SK-N-SH treated with all-trans-retinoic acid at 6 μM for 48 hours (cell line): ENCODE results near the gene KIF3B.

ENCODE experiments used
- ESRRG ChIP-seq: fragments of 250-450 bp; sonication (Bioruptor Pico); IDR thresholded peaks from 2 replicates; pipeline ENCODE4 v1.6.1; 2021; ENCODE audit warnings: mild to moderate bottlenecking
- OSR1 ChIP-seq: fragments of 250-450 bp; sonication (Bioruptor Pico); IDR thresholded peaks from 2 replicates; pipeline ENCODE4 v1.8.0; 2022; ENCODE audit warnings: moderate library complexity, mild to moderate bottlenecking, inconsistent platforms
- PPARA ChIP-seq: fragments of 250-450 bp; sonication (Bioruptor Pico); IDR thresholded peaks from 2 replicates; pipeline ENCODE4 v1.5.0; 2020; ENCODE audit warnings: mild to moderate bottlenecking, borderline replicate concordance
- RARB ChIP-seq: fragments of 250-450 bp; sonication (Bioruptor Pico); IDR thresholded peaks from 2 replicates; pipeline ENCODE4 v1.8.0; 2021; ENCODE audit warnings: mild to moderate bottlenecking, moderate library complexity
- SNAI2 ChIP-seq: fragments of 250-450 bp; sonication (Bioruptor Pico); IDR thresholded peaks from 2 replicates; pipeline ENCODE4 v1.5.0; 2020; ENCODE audit warnings: mild to moderate bottlenecking, moderate library complexity
- ZFP3 ChIP-seq: fragments of 250-450 bp; sonication (Bioruptor Pico); IDR thresholded peaks from 2 replicates; pipeline ENCODE4 v1.5.0; 2020; ENCODE audit warnings: mild to moderate bottlenecking, moderate library complexity
- ZNF70 ChIP-seq: fragments of 450-650 bp; formaldehyde crosslinking; IDR thresholded peaks from 2 replicates; pipeline ENCODE4 v1.5.0; 2020; ENCODE audit warnings: mild to moderate bottlenecking, moderate library complexity
- ZNF8 ChIP-seq: fragments of 450-650 bp; formaldehyde crosslinking; IDR thresholded peaks from 2 replicates; pipeline ENCODE4 v1.5.0; 2020; ENCODE audit warnings: mild to moderate bottlenecking, moderate library complexity
- TF ChIP-seq, protein P1 (sequence below): fragments of 250-450 bp; sonication (Bioruptor Pico); IDR thresholded peaks from 2 replicates; pipeline ENCODE4 v1.5.1; 2020; ENCODE audit warnings: low read depth, mild to moderate bottlenecking, moderate library complexity
- TF ChIP-seq, protein P2 (sequence below): fragments of 250-450 bp; sonication (Bioruptor Pico); IDR thresholded peaks from 2 replicates; pipeline ENCODE4 v1.8.0; 2020; ENCODE audit warnings: mild to moderate bottlenecking, moderate library complexity, borderline replicate concordance
- TF ChIP-seq, protein P3 (sequence below): fragments of 250-450 bp; sonication (Bioruptor Pico); IDR thresholded peaks from 2 replicates; pipeline ENCODE4 v1.5.0; 2020; ENCODE audit warnings: mild to moderate bottlenecking, moderate library complexity

DNA sequence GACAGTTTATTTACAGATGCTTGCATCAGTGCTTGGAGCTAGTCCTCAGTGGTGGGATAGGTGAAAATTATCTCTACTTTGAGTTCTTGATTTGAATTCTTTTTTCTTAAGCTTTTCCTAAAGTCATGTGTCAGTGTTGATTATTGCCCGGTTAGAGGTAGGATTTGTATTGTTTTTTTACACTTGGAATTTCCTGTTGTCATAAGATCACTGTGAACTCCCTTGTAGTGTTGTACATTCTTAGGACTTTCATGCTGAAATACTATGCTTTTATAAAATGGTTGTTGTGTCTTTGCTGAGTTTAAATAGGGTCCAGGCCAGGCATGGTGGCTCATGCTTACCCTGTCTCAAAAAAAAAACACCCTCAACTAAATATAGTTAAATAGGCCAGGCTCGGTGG is 101.0 kb downstream of the KIF3B start:
- TF ChIP-seq, protein P1, sequence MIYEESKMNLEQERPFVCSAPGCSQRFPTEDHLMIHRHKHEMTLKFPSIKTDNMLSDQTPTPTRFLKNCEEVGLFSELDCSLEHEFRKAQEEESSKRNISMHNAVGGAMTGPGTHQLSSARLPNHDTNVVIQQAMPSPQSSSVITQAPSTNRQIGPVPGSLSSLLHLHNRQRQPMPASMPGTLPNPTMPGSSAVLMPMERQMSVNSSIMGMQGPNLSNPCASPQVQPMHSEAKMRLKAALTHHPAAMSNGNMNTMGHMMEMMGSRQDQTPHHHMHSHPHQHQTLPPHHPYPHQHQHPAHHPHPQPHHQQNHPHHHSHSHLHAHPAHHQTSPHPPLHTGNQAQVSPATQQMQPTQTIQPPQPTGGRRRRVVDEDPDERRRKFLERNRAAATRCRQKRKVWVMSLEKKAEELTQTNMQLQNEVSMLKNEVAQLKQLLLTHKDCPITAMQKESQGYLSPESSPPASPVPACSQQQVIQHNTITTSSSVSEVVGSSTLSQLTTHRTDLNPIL: no peak
- TF ChIP-seq ZNF8 (CRISPR knock-in tag) (no peak), RARB (CRISPR knock-in tag) (no peak), SNAI2 (no peak), ESRRG (CRISPR knock-in tag) (no peak), OSR1 (CRISPR knock-in tag) (no peak), ZFP3 (no peak), PPARA (CRISPR knock-in tag) (no peak), ZNF70 (CRISPR knock-in tag) (no peak)
- TF ChIP-seq, protein P2, sequence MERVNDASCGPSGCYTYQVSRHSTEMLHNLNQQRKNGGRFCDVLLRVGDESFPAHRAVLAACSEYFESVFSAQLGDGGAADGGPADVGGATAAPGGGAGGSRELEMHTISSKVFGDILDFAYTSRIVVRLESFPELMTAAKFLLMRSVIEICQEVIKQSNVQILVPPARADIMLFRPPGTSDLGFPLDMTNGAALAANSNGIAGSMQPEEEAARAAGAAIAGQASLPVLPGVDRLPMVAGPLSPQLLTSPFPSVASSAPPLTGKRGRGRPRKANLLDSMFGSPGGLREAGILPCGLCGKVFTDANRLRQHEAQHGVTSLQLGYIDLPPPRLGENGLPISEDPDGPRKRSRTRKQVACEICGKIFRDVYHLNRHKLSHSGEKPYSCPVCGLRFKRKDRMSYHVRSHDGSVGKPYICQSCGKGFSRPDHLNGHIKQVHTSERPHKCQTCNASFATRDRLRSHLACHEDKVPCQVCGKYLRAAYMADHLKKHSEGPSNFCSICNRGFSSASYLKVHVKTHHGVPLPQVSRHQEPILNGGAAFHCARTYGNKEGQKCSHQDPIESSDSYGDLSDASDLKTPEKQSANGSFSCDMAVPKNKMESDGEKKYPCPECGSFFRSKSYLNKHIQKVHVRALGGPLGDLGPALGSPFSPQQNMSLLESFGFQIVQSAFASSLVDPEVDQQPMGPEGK (CRISPR knock-in tag): no peak
- TF ChIP-seq, protein P3, sequence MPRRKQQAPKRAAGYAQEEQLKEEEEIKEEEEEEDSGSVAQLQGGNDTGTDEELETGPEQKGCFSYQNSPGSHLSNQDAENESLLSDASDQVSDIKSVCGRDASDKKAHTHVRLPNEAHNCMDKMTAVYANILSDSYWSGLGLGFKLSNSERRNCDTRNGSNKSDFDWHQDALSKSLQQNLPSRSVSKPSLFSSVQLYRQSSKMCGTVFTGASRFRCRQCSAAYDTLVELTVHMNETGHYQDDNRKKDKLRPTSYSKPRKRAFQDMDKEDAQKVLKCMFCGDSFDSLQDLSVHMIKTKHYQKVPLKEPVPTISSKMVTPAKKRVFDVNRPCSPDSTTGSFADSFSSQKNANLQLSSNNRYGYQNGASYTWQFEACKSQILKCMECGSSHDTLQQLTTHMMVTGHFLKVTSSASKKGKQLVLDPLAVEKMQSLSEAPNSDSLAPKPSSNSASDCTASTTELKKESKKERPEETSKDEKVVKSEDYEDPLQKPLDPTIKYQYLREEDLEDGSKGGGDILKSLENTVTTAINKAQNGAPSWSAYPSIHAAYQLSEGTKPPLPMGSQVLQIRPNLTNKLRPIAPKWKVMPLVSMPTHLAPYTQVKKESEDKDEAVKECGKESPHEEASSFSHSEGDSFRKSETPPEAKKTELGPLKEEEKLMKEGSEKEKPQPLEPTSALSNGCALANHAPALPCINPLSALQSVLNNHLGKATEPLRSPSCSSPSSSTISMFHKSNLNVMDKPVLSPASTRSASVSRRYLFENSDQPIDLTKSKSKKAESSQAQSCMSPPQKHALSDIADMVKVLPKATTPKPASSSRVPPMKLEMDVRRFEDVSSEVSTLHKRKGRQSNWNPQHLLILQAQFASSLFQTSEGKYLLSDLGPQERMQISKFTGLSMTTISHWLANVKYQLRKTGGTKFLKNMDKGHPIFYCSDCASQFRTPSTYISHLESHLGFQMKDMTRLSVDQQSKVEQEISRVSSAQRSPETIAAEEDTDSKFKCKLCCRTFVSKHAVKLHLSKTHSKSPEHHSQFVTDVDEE: no peak
